ENCODE results near the gene ITPR1.

DNA sequence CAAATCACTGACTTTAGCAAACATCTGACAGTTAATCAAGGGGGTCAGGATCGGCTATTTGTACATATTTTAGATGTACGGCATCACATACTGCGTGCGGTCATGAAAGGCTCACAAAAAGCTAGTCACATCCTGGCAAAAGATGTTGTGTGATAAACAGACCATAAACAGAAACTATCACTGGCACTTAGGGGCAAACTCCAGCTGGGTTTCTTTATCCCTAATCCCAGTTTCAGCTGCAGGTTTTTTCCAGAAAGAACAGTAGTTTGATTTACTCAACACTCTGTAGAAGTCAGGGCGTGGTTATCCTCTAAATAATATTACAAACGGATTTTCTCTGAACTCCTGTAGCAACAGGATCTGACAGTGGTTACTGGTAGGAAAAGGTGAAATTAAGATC is 373.7 kb downstream of the ITPR1 start:
- no peak for TF ChIP-seq GABPA (IDR thresholded peaks at IDR 0.05; ENCODE audit: low read depth)
- TF ChIP-seq JUND (IDR thresholded peaks at IDR 0.05), result no peak
- TF ChIP-seq, protein P1, sequence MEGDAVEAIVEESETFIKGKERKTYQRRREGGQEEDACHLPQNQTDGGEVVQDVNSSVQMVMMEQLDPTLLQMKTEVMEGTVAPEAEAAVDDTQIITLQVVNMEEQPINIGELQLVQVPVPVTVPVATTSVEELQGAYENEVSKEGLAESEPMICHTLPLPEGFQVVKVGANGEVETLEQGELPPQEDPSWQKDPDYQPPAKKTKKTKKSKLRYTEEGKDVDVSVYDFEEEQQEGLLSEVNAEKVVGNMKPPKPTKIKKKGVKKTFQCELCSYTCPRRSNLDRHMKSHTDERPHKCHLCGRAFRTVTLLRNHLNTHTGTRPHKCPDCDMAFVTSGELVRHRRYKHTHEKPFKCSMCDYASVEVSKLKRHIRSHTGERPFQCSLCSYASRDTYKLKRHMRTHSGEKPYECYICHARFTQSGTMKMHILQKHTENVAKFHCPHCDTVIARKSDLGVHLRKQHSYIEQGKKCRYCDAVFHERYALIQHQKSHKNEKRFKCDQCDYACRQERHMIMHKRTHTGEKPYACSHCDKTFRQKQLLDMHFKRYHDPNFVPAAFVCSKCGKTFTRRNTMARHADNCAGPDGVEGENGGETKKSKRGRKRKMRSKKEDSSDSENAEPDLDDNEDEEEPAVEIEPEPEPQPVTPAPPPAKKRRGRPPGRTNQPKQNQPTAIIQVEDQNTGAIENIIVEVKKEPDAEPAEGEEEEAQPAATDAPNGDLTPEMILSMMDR (IDR thresholded peaks at IDR 0.05), result no peak
- TF ChIP-seq POLR2AphosphoS5 (IDR thresholded peaks at IDR 0.05; ENCODE audit: low read depth, low read length), result no peak
- TF ChIP-seq SMC3 (IDR thresholded peaks at IDR 0.05; ENCODE audit: low read depth, low read length), result no peak
- TF ChIP-seq, protein P2, sequence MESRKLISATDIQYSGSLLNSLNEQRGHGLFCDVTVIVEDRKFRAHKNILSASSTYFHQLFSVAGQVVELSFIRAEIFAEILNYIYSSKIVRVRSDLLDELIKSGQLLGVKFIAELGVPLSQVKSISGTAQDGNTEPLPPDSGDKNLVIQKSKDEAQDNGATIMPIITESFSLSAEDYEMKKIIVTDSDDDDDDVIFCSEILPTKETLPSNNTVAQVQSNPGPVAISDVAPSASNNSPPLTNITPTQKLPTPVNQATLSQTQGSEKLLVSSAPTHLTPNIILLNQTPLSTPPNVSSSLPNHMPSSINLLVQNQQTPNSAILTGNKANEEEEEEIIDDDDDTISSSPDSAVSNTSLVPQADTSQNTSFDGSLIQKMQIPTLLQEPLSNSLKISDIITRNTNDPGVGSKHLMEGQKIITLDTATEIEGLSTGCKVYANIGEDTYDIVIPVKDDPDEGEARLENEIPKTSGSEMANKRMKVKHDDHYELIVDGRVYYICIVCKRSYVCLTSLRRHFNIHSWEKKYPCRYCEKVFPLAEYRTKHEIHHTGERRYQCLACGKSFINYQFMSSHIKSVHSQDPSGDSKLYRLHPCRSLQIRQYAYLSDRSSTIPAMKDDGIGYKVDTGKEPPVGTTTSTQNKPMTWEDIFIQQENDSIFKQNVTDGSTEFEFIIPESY (IDR thresholded peaks at IDR 0.05; ENCODE audit: borderline replicate concordance, low read depth), result no peak

All from SK-N-SH (cell line).